Astrocyte (in vitro differentiated cells and primary cell): Measurements from ENCODE around the gene SIX3.

ENCODE experiments used
- EZH2 ChIP-seq: IDR thresholded peaks from 2 replicates; pipeline ENCODE4 v1.6.1; 2012; ENCODE audit warnings: mild to moderate bottlenecking, low read length, inconsistent platforms; ENCODE audit not compliant: insufficient read depth
- TF ChIP-seq, protein P1 (sequence below): IDR thresholded peaks from 2 replicates; pipeline ENCODE4 v1.5.1; 2011; ENCODE audit warnings: low read depth, mild to moderate bottlenecking, inconsistent platforms, low read length, moderate library complexity; ENCODE audit not compliant: insufficient read depth

DNA sequence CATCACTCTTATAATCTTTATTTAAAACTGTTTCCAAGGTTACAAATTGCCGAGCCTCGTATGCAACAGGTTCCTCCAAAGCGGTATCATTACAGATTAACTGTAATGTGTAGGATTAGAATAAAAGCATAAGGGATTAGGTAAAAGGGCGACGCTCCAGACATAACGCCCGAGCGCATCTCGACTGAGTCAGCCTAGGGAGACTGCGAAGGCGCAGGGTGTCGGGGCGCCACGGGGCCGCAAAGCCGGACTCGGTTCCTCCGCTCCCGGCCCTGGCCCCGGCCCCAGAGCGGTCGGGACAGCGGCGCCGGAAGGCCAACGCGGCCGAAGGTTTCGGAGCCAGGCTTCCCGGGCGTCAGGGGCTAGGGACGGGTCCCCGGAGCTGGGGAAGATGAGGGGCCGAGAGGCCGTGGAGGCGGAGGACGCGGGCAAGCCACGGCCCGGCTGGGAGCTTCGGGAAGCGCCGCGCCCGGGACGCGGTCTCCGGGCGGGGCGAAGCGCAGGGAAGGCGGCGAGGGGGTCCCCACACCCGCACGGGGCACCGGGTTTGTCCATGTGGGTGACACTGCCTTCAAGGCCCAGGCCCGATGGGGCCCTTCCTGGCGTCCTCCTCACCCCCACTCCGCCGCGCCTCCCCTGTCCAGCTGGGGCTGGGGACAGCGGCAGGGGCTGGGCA lies 12.9 kb upstream of the SIX3 start:
- TF ChIP-seq, protein P1, sequence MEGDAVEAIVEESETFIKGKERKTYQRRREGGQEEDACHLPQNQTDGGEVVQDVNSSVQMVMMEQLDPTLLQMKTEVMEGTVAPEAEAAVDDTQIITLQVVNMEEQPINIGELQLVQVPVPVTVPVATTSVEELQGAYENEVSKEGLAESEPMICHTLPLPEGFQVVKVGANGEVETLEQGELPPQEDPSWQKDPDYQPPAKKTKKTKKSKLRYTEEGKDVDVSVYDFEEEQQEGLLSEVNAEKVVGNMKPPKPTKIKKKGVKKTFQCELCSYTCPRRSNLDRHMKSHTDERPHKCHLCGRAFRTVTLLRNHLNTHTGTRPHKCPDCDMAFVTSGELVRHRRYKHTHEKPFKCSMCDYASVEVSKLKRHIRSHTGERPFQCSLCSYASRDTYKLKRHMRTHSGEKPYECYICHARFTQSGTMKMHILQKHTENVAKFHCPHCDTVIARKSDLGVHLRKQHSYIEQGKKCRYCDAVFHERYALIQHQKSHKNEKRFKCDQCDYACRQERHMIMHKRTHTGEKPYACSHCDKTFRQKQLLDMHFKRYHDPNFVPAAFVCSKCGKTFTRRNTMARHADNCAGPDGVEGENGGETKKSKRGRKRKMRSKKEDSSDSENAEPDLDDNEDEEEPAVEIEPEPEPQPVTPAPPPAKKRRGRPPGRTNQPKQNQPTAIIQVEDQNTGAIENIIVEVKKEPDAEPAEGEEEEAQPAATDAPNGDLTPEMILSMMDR, result no peak
- TF ChIP-seq EZH2, result peak; percentile 98
